GM23248 (cell line): Measurements from ENCODE around the gene BRINP2.

Experiments used
- EZH2 ChIP-seq: fragments of 200-600 bp; sonication (generic); IDR thresholded peaks from 2 replicates; pipeline ENCODE4 v1.6.1; 2018; ENCODE audit warnings: antibody characterized with exemption, mild to moderate bottlenecking; ENCODE audit not compliant: insufficient read depth, poor library complexity, severe bottlenecking
- EZH2phosphoT487 ChIP-seq: fragments of 200-600 bp; sonication (generic); IDR thresholded peaks from 2 replicates; pipeline ENCODE4 v1.6.1; 2018; ENCODE audit warnings: antibody characterized with exemption, moderate library complexity, mild to moderate bottlenecking, low read depth; ENCODE audit not compliant: insufficient read depth

GRCh38 chr1:177311586-177311985 is 140.8 kb downstream of the BRINP2 start:
- TF ChIP-seq EZH2 (no peak), EZH2phosphoT487 (no peak)
